MCF 10A (cell line): ENCODE results near the gene GPC3. TPM values are rescaled to one million over a fixed set of nuclear protein-coding genes. Genes with fewer than 3 reads are reported as not detected.

Source experiments
- BruUV-seq: library from RNA; stranded (reverse); fragments of 400-500 nt; replicated peaks from 2 replicates; lab custom pipeline; 2021; lab: Mats Ljungman, UMichigan
- CTCF ChIA-PET: fragments of 300-600 bp; sonication (Branson Sonifier 250); formaldehyde crosslinking; extraction: SDS; loops from one replicate; lab custom pipeline; 2021; ENCODE audit warnings: antibody characterized with exemption, inconsistent platforms; lab: Yijun Ruan, JAX
- POLR2A ChIA-PET: fragments of 300-600, 350-650 bp; sonication (Branson Sonifier 250); formaldehyde crosslinking; extraction: SDS; loops from one replicate; lab custom pipeline; 2020; ENCODE audit warnings: antibody characterized with exemption, inconsistent platforms; lab: Yijun Ruan, JAX
- DNase-seq: peaks from one replicate; pipeline ENCODE4 v3.0.0-alpha.2; 2018; ENCODE audit not compliant: unreplicated experiment
- H3K27ac Mint-ChIP-seq: one replicate; pipeline ENCODE4 v1.8.0; 2022; ENCODE audit warnings: mild to moderate bottlenecking, low read depth, mixed read lengths; ENCODE audit not compliant: unreplicated experiment
- H3K27me3 Mint-ChIP-seq: one replicate; pipeline ENCODE4 v1.8.0; 2022; ENCODE audit warnings: mixed read lengths; ENCODE audit not compliant: insufficient read depth, unreplicated experiment
- H3K36me3 Mint-ChIP-seq: one replicate; pipeline ENCODE4 v1.8.0; 2022; ENCODE audit warnings: mild to moderate bottlenecking, moderate library complexity, mixed read lengths; ENCODE audit not compliant: insufficient read depth, unreplicated experiment
- H3K4me1 Mint-ChIP-seq: one replicate; pipeline ENCODE4 v1.8.0; 2022; ENCODE audit warnings: mixed read lengths; ENCODE audit not compliant: insufficient read depth, unreplicated experiment
- H3K4me3 Mint-ChIP-seq: one replicate; pipeline ENCODE4 v1.8.0; 2022; ENCODE audit warnings: mild to moderate bottlenecking, moderate library complexity, mixed read lengths; ENCODE audit not compliant: unreplicated experiment
- H3K9me3 Mint-ChIP-seq: one replicate; pipeline ENCODE4 v1.8.0; 2022; ENCODE audit warnings: mixed read lengths; ENCODE audit not compliant: unreplicated experiment
- intact Hi-C: fragments of 100-400 bp; cut with micrococcal nuclease; formaldehyde crosslinking; loops from 2 replicates; pipeline ENCODE4 v1.14.1; 2022
- total RNA-seq: library from RNA; stranded (reverse); gene quantifications from 2 replicates; pipeline ENCODE4 v1.2.3, GENCODE V29; 2022
- TF ChIP-seq, protein P1 (sequence below): fragments of 200-600 bp; IDR thresholded peaks from one replicate; pipeline ENCODE4 v1.8.0; 2022; ENCODE audit warnings: antibody characterized with exemption, mild to moderate bottlenecking; ENCODE audit not compliant: unreplicated experiment

Gene GPC3
- total RNA-seq, 1 experiment from 2014 or later, result 0.37 TPM

DNA sequence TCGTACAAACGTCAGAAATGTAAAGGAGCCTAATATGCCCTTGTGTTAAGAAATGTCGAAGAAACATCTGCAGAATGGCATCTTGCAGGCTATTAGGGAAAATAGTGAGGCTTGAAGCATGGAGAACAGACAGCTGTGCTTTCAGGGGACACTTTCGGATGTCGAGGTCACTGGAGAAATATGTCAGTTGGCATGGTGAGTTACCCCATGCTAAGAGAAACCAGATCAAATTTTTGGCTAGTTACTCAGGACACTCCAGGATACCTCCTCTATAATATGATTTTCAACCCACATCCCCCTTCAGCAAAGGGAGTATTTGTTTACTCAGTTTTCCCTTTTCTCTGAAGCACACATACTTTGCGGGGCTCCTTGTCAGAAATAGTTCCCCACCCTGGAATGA is 171.4 kb downstream of the GPC3 start:
- no peaks in the 10 kb centered on the region for H3K9me3 Mint-ChIP-seq
- TF ChIP-seq, protein P1, sequence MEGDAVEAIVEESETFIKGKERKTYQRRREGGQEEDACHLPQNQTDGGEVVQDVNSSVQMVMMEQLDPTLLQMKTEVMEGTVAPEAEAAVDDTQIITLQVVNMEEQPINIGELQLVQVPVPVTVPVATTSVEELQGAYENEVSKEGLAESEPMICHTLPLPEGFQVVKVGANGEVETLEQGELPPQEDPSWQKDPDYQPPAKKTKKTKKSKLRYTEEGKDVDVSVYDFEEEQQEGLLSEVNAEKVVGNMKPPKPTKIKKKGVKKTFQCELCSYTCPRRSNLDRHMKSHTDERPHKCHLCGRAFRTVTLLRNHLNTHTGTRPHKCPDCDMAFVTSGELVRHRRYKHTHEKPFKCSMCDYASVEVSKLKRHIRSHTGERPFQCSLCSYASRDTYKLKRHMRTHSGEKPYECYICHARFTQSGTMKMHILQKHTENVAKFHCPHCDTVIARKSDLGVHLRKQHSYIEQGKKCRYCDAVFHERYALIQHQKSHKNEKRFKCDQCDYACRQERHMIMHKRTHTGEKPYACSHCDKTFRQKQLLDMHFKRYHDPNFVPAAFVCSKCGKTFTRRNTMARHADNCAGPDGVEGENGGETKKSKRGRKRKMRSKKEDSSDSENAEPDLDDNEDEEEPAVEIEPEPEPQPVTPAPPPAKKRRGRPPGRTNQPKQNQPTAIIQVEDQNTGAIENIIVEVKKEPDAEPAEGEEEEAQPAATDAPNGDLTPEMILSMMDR, result no peak
- ChIA-PET POLR2A (no interaction called here), CTCF (interaction anchor here (0.6 to 3.3 kb wide), 2 partner anchors 21 to 206 kb away, joined by 3 to 21 read pairs; no protein-coding TSS in a partner anchor)
- no peaks in the 10 kb centered on the region for H3K36me3 Mint-ChIP-seq
- DNase-seq, result no peak
- BruUV-seq, result no TSS peak
- intact Hi-C loops, result no loop called here
- no peaks in the 10 kb centered on the region for H3K4me1 Mint-ChIP-seq
- H3K27ac Mint-ChIP-seq, result no peak overlapping the region
- H3K4me3 Mint-ChIP-seq, result no peak overlapping the region
- H3K27me3 Mint-ChIP-seq, result peaks cover 65% of the 10 kb centered on the region

DNA sequence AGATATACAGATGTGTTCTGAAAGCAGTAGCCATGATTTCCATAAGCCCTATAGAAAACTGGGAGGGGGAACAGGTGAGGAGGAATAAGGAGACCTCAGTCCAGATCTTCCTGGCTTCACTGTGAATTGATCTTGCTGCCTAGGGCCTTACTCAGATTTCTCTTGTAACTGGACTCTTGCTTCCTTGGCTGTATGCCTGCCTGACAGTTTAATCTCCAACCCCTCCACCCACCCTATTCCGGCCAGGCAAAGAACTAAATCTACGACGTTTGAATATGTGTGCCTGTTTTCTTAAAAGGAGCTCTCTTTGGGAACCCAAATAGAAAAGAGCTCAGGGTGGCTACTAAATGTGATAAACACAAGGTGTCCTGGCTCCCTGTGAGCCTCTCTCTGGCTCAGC is 173.0 kb downstream of the GPC3 start:
- no peaks in the 10 kb centered on the region for H3K4me1 Mint-ChIP-seq
- no peak overlapping the region for H3K27ac Mint-ChIP-seq
- H3K4me3 Mint-ChIP-seq, result no peak overlapping the region
- TF ChIP-seq, protein P1, result no peak
- no peak for DNase-seq
- peaks cover 69% of the 10 kb centered on the region for H3K27me3 Mint-ChIP-seq
- CTCF ChIA-PET, result interaction anchor here (3.3 kb wide), 1 partner anchor 20 kb away, joined by 21 read pairs; no protein-coding TSS in a partner anchor
- intact Hi-C loops, result no loop called here
- no TSS peak for BruUV-seq
- no peaks in the 10 kb centered on the region for H3K36me3 Mint-ChIP-seq
- POLR2A ChIA-PET, result interaction anchor here (0.7 to 1.6 kb wide), 2 partner anchors 24 to 38 kb away, joined by 3 to 4 read pairs; no protein-coding TSS in a partner anchor
- no peaks in the 10 kb centered on the region for H3K9me3 Mint-ChIP-seq

DNA sequence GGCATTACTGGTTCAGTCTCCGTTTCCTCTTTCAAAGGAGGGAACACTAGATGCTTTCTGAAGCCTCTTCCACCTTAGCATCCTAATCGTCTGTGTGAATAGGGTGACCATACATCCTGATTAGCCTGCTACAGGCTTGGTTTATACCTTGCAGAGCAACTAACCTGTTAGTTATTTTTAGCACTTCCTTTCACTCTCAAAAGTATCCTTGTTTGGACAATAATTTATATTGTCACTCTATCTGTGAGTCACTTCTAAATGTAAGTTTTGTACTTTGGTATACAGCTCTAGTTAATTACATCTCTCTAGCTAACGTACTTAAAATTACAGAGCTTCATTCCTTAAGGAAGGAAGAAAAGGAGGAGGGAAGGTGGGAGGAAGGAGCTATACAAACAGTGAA is 174.5 kb downstream of the GPC3 start:
- BruUV-seq, result no TSS peak
- intact Hi-C loops, result no loop called here
- Mint-ChIP-seq H3K27ac (no peak overlapping the region), H3K9me3 (no peaks in the 10 kb centered on the region), H3K36me3 (no peaks in the 10 kb centered on the region), H3K4me3 (no peak overlapping the region), H3K27me3 (peaks cover 54% of the 10 kb centered on the region), H3K4me1 (no peaks in the 10 kb centered on the region)
- DNase-seq, result no peak
- CTCF ChIA-PET, result interaction anchor here (0.6 to 3.3 kb wide), 3 partner anchors 18 to 215 kb away, joined by 3 to 21 read pairs (median 3); no protein-coding TSS in a partner anchor
- POLR2A ChIA-PET, result no interaction called here
- TF ChIP-seq, protein P1, result no peak

DNA sequence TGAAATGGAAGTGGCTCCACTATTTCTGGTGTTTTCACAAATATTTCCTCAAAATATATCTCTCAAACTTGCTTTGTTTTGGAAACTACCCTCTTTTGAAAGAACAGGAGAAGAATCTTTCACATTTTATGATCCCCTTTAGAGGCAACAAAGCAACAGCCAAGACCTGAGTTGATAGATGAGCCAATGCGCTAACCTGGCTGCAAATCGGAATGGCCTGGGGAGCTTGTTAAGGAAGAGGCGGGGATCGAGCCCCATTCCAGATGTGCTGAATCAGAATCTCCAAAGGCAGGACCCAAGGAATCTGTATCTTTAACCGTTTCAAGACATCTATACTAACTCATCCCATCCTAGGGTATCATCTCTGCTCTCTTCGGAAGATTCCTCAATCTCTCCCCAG is 181.3 kb downstream of the GPC3 start:
- Mint-ChIP-seq H3K36me3 (no peaks in the 10 kb centered on the region), H3K4me3 (no peak overlapping the region), H3K27ac (no peak overlapping the region), H3K27me3 (peaks cover 62% of the 10 kb centered on the region), H3K9me3 (no peaks in the 10 kb centered on the region), H3K4me1 (no peaks in the 10 kb centered on the region)
- POLR2A ChIA-PET, result no interaction called here
- BruUV-seq, result no TSS peak
- TF ChIP-seq, protein P1, result no peak
- CTCF ChIA-PET, result interaction anchor here (1.2 kb wide), 2 partner anchors 10 to 12 kb away, joined by 3 to 5 read pairs; no protein-coding TSS in a partner anchor
- DNase-seq, result no peak
- intact Hi-C loops, result no loop called here
